SH-SY5Y (cell line): ENCODE results near the gene RNF103.

ENCODE experiments used
- GATA2 ChIP-seq: IDR thresholded peaks from 2 replicates; pipeline ENCODE4 v1.6.1; 2011; ENCODE audit warnings: mild to moderate bottlenecking, low read depth, low read length
- GATA3 ChIP-seq: IDR thresholded peaks from 2 replicates; pipeline ENCODE4 v1.6.1; 2011; ENCODE audit warnings: low read depth, mild to moderate bottlenecking, low read length, moderate library complexity

DNA sequence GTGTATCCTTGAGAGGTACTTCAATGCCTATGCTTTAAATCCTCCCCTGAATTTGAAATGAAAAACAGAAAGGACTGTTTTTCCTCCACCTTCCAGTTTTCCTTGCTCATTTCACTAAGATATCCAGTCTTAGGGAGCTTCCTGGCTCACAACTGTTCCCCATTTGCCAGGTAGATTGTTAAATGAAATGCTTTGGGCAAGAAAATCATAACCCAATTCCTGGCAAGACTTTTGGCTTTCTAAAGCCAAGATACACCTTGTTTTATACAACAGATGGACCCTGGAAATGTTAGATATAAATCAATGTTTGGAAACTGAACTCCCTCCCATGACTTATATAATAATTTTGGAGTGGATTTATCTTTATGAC lies 56.9 kb downstream of the RNF103 start:
- TF ChIP-seq GATA2: no peak
- no peak for TF ChIP-seq GATA3
